Measurements from ENCODE around the gene ARFRP1.
A peak's percentile ranks its signal among the peaks of the same experiment; 100 is the strongest.
"Not testable (repeated sequence)": the region's sequence is repeated elsewhere in the genome, so short reads cannot be mapped to it uniquely, and the experiment has no call there.

ARFRP1 gene

GRCh38 chr20:63657937-63658748 is 49.6 kb downstream of the ARFRP1 start, which contains the start of gene RTEL1:
TSS of gene RTEL1 (plus strand) at chr20:63658312. CDS start at chr20:63659403, 1,091 bp downstream.
- DNase-seq (ENCODE audit: low read depth in 1 of 2, low spot score in 1 of 2) = peak; percentile 82 to 87

DNA sequence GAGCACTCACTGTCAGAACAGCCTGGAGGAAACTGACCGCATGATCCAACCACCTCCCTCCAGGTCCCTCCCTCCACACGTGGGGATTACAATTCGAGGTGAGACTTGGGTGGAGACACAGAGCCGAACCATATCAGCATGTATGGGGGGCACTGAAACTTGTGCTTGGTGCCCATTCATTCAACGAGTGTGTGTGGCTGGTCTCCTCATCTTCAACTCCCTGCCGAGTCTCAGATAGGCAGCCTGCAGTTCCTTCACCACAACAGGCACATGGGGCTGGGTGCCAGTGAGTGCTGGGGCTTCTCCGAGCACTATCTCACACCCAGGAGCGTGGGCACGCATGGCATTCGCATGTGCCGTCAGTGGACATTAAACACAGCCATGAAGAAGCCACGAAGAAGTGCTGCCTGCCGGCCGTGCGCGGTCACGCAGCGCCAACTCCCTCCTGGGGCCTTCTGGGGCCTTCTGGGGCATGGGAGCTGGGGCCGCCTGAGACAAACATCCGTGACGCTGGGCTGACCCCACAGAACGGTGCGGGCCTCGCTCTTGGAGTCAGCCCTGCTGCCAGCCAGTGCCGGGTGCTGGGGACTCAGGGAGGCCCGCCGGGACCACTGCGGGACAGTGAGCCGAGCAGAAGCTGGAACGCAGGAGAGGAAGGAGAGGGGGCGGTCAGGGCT is 50.4 kb downstream of the ARFRP1 start:
- DNase-seq (ENCODE audit: low read depth in 1 of 2, low spot score in 1 of 2) = no peak

- DNase-seq (ENCODE audit: low read depth in 1 of 2, low spot score in 1 of 2) = no peak
These were observed 51.3 kb downstream of the ARFRP1 start for GRCh38 chr20:63656451-63656850.

- DNase-seq (ENCODE audit: low read depth in 1 of 2, low spot score in 1 of 2) = no peak
These were observed 52.5 kb downstream of the ARFRP1 start for GRCh38 chr20:63655249-63655648.

DNA sequence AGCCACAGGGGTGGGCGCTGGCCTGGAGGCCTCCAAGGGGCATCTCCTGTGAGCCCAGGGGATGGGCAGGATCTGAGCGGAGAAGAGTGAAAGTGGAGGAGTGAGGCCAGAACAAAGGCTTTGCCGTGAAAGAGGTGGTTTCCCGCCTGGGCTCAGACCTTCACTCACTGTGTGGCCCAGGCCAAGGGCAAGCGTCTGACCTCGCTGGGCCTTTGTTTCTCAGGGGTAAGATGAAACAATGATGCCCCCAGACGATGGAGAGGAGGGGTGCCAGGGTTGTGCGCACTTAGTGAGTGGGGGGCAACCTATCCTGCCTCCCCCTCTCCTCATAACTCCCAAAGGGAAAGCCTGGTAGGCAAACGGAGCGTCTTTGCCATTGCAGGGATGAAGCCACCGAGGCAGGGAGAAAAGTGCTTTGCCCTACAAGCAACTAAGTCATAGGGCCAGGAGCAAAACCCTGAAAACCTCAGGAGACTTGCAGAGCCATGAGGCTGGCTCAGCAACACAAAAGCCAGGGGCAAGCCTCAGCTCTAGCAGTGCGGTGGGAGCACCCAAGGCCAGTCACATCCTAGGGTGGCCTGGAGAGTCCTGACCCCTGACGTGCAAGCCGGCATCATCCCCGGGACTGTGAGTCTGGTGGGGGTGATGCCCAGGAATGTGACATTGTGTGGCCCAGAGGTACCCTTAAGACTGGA is 53.7 kb downstream of the ARFRP1 start:
- no peak for DNase-seq (ENCODE audit: low read depth in 1 of 2, low spot score in 1 of 2)

DNA sequence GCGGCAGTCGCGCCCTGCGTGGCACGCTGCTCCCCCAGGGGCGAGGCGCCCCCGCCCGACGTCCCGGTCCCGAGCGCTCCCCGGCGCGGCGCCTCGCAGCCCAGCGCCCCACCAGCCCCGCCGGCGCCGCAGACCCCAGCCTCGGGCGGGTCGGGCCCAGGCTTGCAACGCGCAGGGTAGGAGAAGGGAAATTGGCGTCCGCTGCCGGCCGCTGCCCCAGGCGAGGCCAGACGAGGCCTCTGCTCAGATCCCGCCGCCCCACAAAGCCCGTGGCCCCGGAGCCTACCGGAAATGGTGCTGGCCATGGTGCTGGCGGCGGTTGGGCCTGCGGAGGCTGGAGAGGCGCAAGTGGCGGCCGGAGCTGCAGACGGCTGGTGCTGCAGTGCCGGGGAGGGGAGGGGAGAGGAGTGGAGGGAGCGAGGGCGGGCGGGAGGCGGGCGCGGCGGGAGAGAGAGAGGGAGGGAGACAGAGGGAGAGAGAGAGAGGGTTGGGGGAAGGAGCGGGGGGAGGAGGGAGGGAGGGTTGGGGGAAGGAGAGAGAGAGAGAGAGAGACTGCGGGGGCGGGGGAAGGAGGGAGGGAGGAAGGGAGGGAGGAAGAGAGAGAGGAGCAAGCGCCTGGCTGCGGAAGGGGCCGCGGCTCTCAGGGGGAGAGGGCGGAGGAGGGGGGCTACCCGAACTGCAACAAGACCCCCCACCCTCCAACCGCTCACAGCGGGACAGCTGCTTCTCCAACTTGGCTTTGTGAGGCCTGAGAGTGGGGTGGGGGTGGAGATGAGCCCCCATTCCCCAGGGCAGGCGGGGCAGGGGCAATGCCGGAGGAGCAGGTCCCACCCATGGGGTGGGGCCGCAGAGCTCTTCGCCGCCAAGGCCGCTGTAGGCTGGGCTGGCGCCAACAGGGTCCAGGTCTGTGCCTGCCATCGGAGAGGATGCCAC is 54.5 kb downstream of the ARFRP1 start, which contains the start of gene STMN3:
STMN3 (minus strand) TSS at position 384 of the 933 bp plus-strand sequence; CDS start at position 305, 79 bp downstream.
- DNase-seq (ENCODE audit: low read depth in 1 of 2, low spot score in 1 of 2) = peak; percentile 44 to 46

DNA sequence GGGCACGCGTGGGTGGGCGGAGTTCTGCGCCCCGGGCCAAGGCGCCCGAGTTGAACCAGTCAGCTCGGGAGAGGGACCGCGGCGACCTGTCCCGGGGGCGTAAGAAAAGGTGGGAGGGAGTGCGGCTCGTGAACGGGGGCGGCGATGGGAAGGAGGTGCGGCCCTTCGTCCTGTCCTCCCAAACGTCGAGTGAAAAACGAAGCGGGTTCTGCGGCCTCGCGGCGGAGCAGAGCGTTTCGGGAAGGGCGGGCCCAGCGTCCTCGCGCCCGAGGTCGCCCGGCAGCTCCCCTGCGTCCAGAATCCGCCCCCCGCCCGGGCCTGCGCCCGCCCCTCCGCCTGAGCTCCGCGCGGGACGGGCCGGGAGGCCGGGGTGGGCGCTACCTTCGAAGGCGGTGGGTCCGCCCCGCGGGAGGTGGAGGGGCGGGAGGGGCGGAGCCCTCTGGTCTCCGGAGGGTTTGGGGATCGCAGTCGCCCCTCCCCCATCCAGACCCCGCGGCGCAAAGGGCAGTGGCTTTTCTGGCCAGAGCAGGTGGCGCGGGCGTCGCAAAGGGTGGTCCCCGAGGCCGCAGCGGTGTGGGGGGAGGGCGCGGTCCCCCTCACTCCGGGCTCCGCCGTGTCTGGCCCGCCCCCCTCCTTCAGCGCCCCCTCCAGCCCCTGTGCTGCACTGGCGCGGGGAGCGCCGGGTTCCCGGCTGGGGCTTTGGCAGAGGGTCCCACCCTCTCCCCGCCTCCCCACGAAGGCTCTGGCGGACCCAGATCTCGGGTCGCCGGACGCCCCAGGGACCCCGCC is 55.4 kb downstream of the ARFRP1 start:
- no peak for DNase-seq (ENCODE audit: low read depth in 1 of 2, low spot score in 1 of 2)

- no peak for DNase-seq (ENCODE audit: low read depth in 1 of 2, low spot score in 1 of 2)
These were observed 55.9 kb downstream of the ARFRP1 start for GRCh38 chr20:63651942-63652191.

- DNase-seq (ENCODE audit: low read depth in 1 of 2, low spot score in 1 of 2) = not testable (repeated sequence)
These were observed 57.3 kb downstream of the ARFRP1 start for GRCh38 chr20:63650486-63650885.

DNA sequence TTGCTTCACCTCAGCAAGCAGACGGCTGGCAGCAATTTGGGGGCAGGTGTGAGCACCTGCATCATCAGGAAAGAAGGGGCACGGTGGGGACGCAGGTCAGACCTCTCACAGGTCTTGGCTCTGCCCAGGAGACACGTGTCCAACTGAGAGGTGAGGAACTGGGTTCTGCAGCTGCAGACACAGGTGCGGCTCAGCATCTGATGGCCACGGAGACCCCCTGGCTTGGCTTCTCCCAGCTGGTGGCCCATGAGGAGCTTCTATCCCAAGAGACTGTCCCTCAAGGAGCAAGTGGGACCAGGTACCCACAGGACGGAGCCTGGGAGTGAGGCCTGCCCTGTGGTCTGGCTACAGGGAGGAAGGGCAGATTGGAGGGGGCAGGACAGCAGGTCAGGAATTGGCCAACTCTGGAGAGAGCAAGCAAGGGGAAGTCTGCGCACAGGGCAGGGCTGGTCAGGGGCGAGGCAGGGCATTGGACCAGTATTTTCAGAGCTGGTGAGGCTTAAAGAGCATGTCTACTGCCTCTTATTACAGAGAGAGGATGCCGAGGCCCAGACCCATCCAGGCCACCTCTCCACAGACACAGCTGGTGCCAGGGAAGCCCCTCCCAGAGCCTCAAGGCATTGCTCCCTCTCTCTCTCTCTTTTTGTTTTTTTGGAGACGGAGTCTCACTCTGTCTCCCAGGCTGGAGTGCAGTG is 58.7 kb downstream of the ARFRP1 start:
- DNase-seq (ENCODE audit: low read depth in 1 of 2, low spot score in 1 of 2) = no peak

Measured in stimulated activated CD4-positive, alpha-beta T cell treated with anti-CD3 and anti-CD28 coated beads, Interleukin-15, amount 100 ng/mL, for 1 hour (primary cell).